ENCODE measurements around the gene BTBD9.

The BTBD9 gene

DNA sequence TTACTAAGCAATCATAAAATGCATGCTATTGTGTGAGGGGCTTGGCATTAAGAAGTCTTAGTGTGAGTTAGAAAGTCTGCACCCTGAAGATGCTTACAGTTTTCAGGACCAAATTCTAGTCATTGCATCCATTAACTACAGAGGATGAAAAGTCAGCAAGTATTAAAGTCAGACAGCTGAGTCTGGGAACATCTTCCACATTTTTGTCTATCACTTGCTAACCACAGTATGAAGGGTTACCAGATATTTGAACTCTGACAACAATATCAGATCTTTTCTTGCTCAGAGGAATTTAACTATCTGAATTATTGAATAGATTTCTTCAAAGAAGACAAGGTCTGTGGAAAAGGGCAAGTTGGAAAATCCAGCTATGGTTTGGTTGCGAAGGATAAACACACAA, 264.4 kb downstream of the BTBD9 start:
- no peaks in the 10 kb centered on the region for H3K36me3 ChIP-seq (ENCODE audit: control insufficient read depth, insufficient read depth, low read length)
- H3K4me1 ChIP-seq (ENCODE audit: control insufficient read depth, insufficient read depth, low read length), result no peaks in the 10 kb centered on the region
- no peak overlapping the region for H3K4me3 ChIP-seq (ENCODE audit: low read length)
- H3K27me3 ChIP-seq (ENCODE audit: control insufficient read depth, insufficient read depth, low read length), result no peaks in the 10 kb centered on the region
- no peaks in the 10 kb centered on the region for H3K9me3 ChIP-seq (ENCODE audit: control insufficient read depth, insufficient read depth, low read length)
- WGBS (ENCODE audit: insufficient coverage, insufficient read length), result no CpG with 5 or more reads among the region's 1 CpG
- H3K27ac ChIP-seq (ENCODE audit: low read length), result no peak overlapping the region
- no peak for DNase-seq (ENCODE audit: low read depth, low spot score)

- H3K4me1 ChIP-seq (ENCODE audit: control insufficient read depth, insufficient read depth, low read length), result no peaks in the 10 kb centered on the region
- H3K27me3 ChIP-seq (ENCODE audit: control insufficient read depth, insufficient read depth, low read length), result no peaks in the 10 kb centered on the region
- DNase-seq (ENCODE audit: low read depth, low spot score), result no peak
- no peak overlapping the region for H3K4me3 ChIP-seq (ENCODE audit: low read length)
- no peaks in the 10 kb centered on the region for H3K36me3 ChIP-seq (ENCODE audit: control insufficient read depth, insufficient read depth, low read length)
- H3K27ac ChIP-seq (ENCODE audit: low read length), result no peak overlapping the region
- no CpG with 5 or more reads among the region's 1 CpG for WGBS (ENCODE audit: insufficient coverage, insufficient read length)
- no peaks in the 10 kb centered on the region for H3K9me3 ChIP-seq (ENCODE audit: control insufficient read depth, insufficient read depth, low read length)
Measured at GRCh38 chr6:38371881-38372280, 267.8 kb downstream of the BTBD9 start.

DNA sequence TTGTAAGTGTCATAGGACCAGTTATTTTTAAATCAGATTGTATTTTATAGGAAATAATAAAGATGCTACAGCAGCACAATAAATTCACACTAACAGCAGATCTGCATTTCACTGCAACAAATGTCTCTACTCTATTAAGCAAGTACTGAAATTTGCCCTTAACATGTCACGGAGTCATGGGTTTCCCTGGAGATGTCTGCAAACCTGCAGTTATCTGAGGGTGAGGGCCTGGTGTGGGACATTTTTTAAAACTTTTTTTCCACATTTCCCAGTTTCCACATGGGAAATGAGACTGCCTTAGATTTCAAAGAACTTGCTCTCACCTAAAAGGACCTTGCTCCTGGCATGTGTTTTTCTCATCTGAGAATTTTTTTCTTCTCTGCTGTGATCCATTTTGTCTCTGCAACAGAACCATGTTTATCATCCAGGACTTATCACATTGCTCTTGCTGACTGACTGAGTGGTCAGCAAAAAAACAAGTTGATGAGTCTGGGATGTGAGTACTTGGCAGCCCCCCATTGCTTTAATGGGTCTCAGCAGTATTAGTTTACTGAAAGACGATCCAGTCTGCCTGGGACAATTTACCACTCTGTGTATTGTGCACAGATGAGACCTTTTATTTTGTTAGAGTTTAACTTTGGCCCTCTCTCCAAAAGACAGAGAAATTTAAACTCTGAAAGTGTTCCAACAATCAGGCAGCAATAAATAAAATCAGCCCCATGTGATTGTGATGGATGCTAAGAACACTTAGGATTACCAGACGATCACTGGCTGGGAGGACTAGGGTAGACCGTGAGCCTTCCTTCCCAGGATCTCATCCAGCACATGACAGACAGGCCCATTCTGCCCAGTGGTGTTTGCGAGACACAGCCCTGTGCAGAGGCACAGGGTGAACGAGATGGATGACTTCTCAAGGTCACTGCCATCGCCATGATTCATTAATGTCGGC, 268.8 kb downstream of the BTBD9 start:
- Histone ChIP-seq H3K36me3 (ENCODE audit: control insufficient read depth, insufficient read depth, low read length) (no peaks in the 10 kb centered on the region), H3K27ac (ENCODE audit: low read length) (no peak overlapping the region), H3K27me3 (ENCODE audit: control insufficient read depth, insufficient read depth, low read length) (no peaks in the 10 kb centered on the region), H3K4me3 (ENCODE audit: low read length) (no peak overlapping the region), H3K4me1 (ENCODE audit: control insufficient read depth, insufficient read depth, low read length) (no peaks in the 10 kb centered on the region), H3K9me3 (ENCODE audit: control insufficient read depth, insufficient read depth, low read length) (no peaks in the 10 kb centered on the region)
- WGBS (ENCODE audit: insufficient coverage, insufficient read length), result no CpG with 5 or more reads among the region's 8 CpGs
- no peak for DNase-seq (ENCODE audit: low read depth, low spot score)

GRCh38 chr6:38367231-38367630, 272.5 kb downstream of the BTBD9 start:
- Histone ChIP-seq H3K36me3 (ENCODE audit: control insufficient read depth, insufficient read depth, low read length) (no peaks in the 10 kb centered on the region), H3K4me3 (ENCODE audit: low read length) (no peak overlapping the region), H3K9me3 (ENCODE audit: control insufficient read depth, insufficient read depth, low read length) (no peaks in the 10 kb centered on the region), H3K4me1 (ENCODE audit: control insufficient read depth, insufficient read depth, low read length) (no peaks in the 10 kb centered on the region), H3K27me3 (ENCODE audit: control insufficient read depth, insufficient read depth, low read length) (no peaks in the 10 kb centered on the region), H3K27ac (ENCODE audit: low read length) (no peak overlapping the region)
- DNase-seq (ENCODE audit: low read depth, low spot score), result no peak

GRCh38 chr6:38366234-38366633, 273.5 kb downstream of the BTBD9 start:
- Histone ChIP-seq H3K4me1 (ENCODE audit: control insufficient read depth, insufficient read depth, low read length) (no peaks in the 10 kb centered on the region), H3K27me3 (ENCODE audit: control insufficient read depth, insufficient read depth, low read length) (no peaks in the 10 kb centered on the region), H3K9me3 (ENCODE audit: control insufficient read depth, insufficient read depth, low read length) (no peaks in the 10 kb centered on the region), H3K36me3 (ENCODE audit: control insufficient read depth, insufficient read depth, low read length) (no peaks in the 10 kb centered on the region), H3K4me3 (ENCODE audit: low read length) (no peak overlapping the region), H3K27ac (ENCODE audit: low read length) (no peak overlapping the region)
- no CpG with 5 or more reads among the region's 3 CpGs for WGBS (ENCODE audit: insufficient coverage, insufficient read length)
- DNase-seq (ENCODE audit: low read depth, low spot score), result no peak

DNA sequence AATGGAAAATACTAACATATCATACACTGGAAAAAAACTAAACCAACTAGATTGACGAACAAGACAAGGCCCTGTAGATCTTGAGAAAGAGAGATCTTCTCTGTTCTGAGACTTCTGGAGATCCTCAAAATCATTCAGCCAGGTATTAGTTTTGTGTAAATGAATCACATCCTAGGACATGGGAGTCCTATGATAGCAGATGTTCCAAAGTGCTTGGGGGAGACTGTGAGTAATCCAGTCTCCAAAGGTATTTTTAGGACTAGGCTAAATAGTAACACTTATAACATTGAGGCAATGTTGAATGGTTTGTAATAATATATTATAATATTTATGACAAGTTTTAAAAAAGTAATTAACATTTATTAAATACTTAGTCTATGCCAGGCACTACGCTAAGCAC, 275.0 kb downstream of the BTBD9 start:
- H3K27me3 ChIP-seq (ENCODE audit: control insufficient read depth, insufficient read depth, low read length), result no peaks in the 10 kb centered on the region
- no peaks in the 10 kb centered on the region for H3K4me1 ChIP-seq (ENCODE audit: control insufficient read depth, insufficient read depth, low read length)
- no peak overlapping the region for H3K4me3 ChIP-seq (ENCODE audit: low read length)
- no peak for DNase-seq (ENCODE audit: low read depth, low spot score)
- no peak overlapping the region for H3K27ac ChIP-seq (ENCODE audit: low read length)
- WGBS (ENCODE audit: insufficient coverage, insufficient read length), result no CpG with 5 or more reads among the region's 2 CpGs
- H3K9me3 ChIP-seq (ENCODE audit: control insufficient read depth, insufficient read depth, low read length), result no peaks in the 10 kb centered on the region
- no peaks in the 10 kb centered on the region for H3K36me3 ChIP-seq (ENCODE audit: control insufficient read depth, insufficient read depth, low read length)

DNA sequence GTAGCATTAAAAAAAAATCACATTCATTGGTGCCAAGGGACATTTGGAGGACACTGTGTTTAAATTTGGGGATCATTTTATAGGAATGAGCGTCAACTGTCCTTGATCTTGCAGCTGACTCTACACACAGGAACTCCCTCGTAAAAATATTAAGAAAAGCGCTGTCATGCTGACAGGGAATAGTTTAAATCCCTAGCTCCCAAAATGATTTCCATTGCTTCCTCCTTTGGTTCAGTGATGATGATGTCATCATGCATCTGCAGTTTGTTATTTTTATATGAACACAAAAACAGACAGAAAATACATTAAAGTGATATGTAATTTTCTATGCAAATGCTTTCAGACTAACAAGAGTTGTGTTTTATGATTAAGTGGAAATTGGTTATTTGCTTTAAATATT, 275.6 kb downstream of the BTBD9 start:
- H3K27ac ChIP-seq (ENCODE audit: low read length), result no peak overlapping the region
- DNase-seq (ENCODE audit: low read depth, low spot score), result no peak
- no CpG with 5 or more reads among the region's 3 CpGs for WGBS (ENCODE audit: insufficient coverage, insufficient read length)

DNA sequence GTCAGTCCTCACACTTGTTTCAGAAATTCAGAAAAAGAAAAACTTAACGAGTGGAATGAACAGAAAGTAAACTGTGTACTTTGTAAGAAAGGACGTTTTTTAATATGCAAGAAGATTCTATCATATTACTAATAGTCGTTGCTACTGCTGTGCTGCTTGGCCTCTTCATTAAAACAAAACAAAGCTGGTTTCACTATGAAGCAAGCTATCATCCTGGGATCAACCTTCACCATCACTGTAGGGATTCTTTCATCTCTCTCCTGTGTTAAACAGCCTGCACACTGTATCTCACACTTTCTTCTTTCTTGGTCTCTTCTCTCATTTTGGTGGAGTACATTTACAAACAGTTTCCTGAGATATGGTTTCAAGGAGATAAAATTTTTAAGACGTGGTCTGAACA, 284.2 kb downstream of the BTBD9 start:
- Histone ChIP-seq H3K4me1 (ENCODE audit: control insufficient read depth, insufficient read depth, low read length) (no peaks in the 10 kb centered on the region), H3K27ac (ENCODE audit: low read length) (no peak overlapping the region), H3K27me3 (ENCODE audit: control insufficient read depth, insufficient read depth, low read length) (no peaks in the 10 kb centered on the region), H3K4me3 (ENCODE audit: low read length) (no peak overlapping the region), H3K36me3 (ENCODE audit: control insufficient read depth, insufficient read depth, low read length) (no peaks in the 10 kb centered on the region), H3K9me3 (ENCODE audit: control insufficient read depth, insufficient read depth, low read length) (no peaks in the 10 kb centered on the region)
- no CpG with 5 or more reads among the region's 4 CpGs for WGBS (ENCODE audit: insufficient coverage, insufficient read length)
- no peak for DNase-seq (ENCODE audit: low read depth, low spot score)

More for the DNA sequence above, 275.6 kb downstream of the BTBD9 start:
- H3K36me3 ChIP-seq (ENCODE audit: control insufficient read depth, insufficient read depth, low read length), result no peaks in the 10 kb centered on the region
- no peak overlapping the region for H3K4me3 ChIP-seq (ENCODE audit: low read length)
- no peaks in the 10 kb centered on the region for H3K27me3 ChIP-seq (ENCODE audit: control insufficient read depth, insufficient read depth, low read length)
- H3K4me1 ChIP-seq (ENCODE audit: control insufficient read depth, insufficient read depth, low read length), result no peaks in the 10 kb centered on the region
- H3K9me3 ChIP-seq (ENCODE audit: control insufficient read depth, insufficient read depth, low read length), result no peaks in the 10 kb centered on the region

GRCh38 chr6:38354905-38355304, 284.8 kb downstream of the BTBD9 start:
- H3K4me3 ChIP-seq (ENCODE audit: low read length), result no peak overlapping the region
- WGBS (ENCODE audit: insufficient coverage, insufficient read length), result no CpG with 5 or more reads among the region's 1 CpG
- H3K27ac ChIP-seq (ENCODE audit: low read length), result no peak overlapping the region
- no peaks in the 10 kb centered on the region for H3K9me3 ChIP-seq (ENCODE audit: control insufficient read depth, insufficient read depth, low read length)
- H3K27me3 ChIP-seq (ENCODE audit: control insufficient read depth, insufficient read depth, low read length), result no peaks in the 10 kb centered on the region
- no peaks in the 10 kb centered on the region for H3K4me1 ChIP-seq (ENCODE audit: control insufficient read depth, insufficient read depth, low read length)
- H3K36me3 ChIP-seq (ENCODE audit: control insufficient read depth, insufficient read depth, low read length), result no peaks in the 10 kb centered on the region
- no peak for DNase-seq (ENCODE audit: low read depth, low spot score)

DNA sequence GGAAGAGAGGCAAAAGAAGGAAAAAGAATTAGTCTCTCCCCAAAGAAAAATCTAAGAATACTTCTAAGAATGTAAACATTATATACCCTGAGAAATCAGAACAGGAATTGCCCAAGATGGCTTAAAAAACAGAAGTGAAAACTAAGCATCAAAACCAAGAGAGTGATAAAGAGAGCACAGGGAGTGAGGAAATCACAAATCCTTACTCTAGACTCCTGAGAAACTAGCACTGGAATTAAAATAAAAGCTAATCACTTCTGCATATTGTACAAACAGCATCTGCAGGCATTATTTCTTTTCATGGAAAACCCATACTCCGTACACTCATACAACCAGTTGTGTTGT, 285.7 kb downstream of the BTBD9 start:
- no peak overlapping the region for H3K27ac ChIP-seq (ENCODE audit: low read length)
- H3K36me3 ChIP-seq (ENCODE audit: control insufficient read depth, insufficient read depth, low read length), result no peaks in the 10 kb centered on the region
- H3K27me3 ChIP-seq (ENCODE audit: control insufficient read depth, insufficient read depth, low read length), result no peaks in the 10 kb centered on the region
- H3K4me3 ChIP-seq (ENCODE audit: low read length), result no peak overlapping the region
- no CpG with 5 or more reads among the region's 1 CpG for WGBS (ENCODE audit: insufficient coverage, insufficient read length)
- H3K4me1 ChIP-seq (ENCODE audit: control insufficient read depth, insufficient read depth, low read length), result no peaks in the 10 kb centered on the region
- H3K9me3 ChIP-seq (ENCODE audit: control insufficient read depth, insufficient read depth, low read length), result no peaks in the 10 kb centered on the region
- no peak for DNase-seq (ENCODE audit: low read depth, low spot score)

All from iPS DF 6.9 (cell line).